Left ventricle myocardium inferior (tissue), 1 donor: ENCODE results near the gene PRDX2. TPM values are rescaled to one million over a fixed set of nuclear protein-coding genes. Genes with fewer than 3 reads are reported as not detected.

Experiments used
- DNase-seq: peaks from one replicate; pipeline ENCODE4 v3.0.0-alpha.2; 2020
- H3K27ac ChIP-seq: fragments of 200-600 bp; replicated peaks from 2 replicates; pipeline ENCODE4 v1.8.0; 2021
- H3K27me3 ChIP-seq: fragments of 200-600 bp; 2 replicates; pipeline ENCODE4 v1.8.0; 2021; ENCODE audit warnings: low read depth
- H3K36me3 ChIP-seq: fragments of 200-600 bp; 2 replicates; pipeline ENCODE4 v1.8.0; 2021
- H3K4me1 ChIP-seq: fragments of 200-600 bp; 2 replicates; pipeline ENCODE4 v1.8.0; 2021
- H3K4me3 ChIP-seq: fragments of 200-600 bp; 2 replicates; pipeline ENCODE4 v1.8.0; 2021; ENCODE audit warnings: mild to moderate bottlenecking, moderate library complexity
- H3K9me3 ChIP-seq: fragments of 200-600 bp; replicated peaks from 2 replicates; pipeline ENCODE4 v1.8.0; 2021
- CTCF ChIP-seq: fragments of 200-600 bp; IDR thresholded peaks from 2 replicates; pipeline ENCODE4 v1.8.0; 2021; ENCODE audit warnings: antibody characterized with exemption, mild to moderate bottlenecking, borderline replicate concordance
- intact Hi-C: fragments of 100-400 bp; cut with micrococcal nuclease; formaldehyde crosslinking; loops from one replicate; pipeline ENCODE4 v1.11.0; 2022
- total RNA-seq: library from RNA; stranded (reverse); fragmentation: NEBNext Ultra II Directional; extraction: Animal tissue kit (Norgen Biotek cat#: 25700); gene quantifications from one replicate; pipeline ENCODE4 v1.2.1, GENCODE V29; 2021
- donor health status: DM: no; HTN: yes; CAD: no; lungs with severe emphysema.

Gene PRDX2
- total RNA-seq, 1 donor from 2014 or later = 700 TPM

- Histone ChIP-seq H3K4me3 (no peak overlapping the region), H3K27ac (no peak overlapping the region), H3K36me3 (peaks cover 10% of the 10 kb centered on the region), H3K9me3 (no peaks in the 10 kb centered on the region), H3K4me1 (peaks cover 38% of the 10 kb centered on the region), H3K27me3 (peaks cover 10% of the 10 kb centered on the region)
- TF ChIP-seq CTCF = no peak
- no peak for DNase-seq
- intact Hi-C loops = loop anchor here (10.0 kb wide), 1 partner anchor 85 kb away; no protein-coding TSS in a partner anchor
Observed at GRCh38 chr19:12759686-12760085, 41.9 kb downstream of the PRDX2 start.

DNA sequence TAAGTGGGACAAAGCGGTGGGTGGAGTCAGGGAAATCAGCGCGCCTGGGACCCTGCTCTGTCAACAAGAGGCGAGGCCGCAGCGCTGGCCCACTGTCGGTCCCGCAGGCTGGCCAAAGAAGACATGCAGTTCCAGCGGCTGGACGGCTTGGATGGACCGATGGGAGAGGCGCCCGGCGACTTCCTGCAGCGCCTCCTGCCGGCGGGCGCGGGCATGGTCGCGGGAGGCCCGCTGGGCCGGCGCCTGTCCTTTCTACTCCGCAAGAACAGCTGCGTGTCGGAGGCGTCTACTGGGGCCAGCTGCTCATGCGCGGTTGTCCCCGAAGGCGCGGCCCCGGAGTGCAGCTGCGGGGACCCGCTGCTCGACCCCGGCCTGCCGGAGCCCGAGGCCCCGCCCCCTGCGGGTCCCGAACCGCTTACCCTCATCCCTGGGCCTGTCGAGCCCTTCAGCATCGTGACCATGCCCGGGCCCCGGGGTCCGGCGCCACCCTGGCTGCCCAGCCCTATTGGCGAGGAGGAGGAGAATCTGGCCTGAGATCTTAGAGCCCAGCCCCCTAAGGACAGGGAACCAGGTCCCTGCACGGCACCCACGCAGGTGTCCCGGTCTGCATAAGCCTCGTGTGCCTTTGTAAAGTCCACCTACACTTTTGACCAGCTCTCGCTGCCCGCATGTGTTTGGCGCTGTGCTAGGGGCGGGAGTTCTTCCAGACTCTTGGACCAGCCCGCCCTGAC, 43.9 kb downstream of the PRDX2 start:
- Histone ChIP-seq H3K9me3 (no peaks in the 10 kb centered on the region), H3K27me3 (peaks cover 30% of the 10 kb centered on the region), H3K4me1 (peaks cover 28% of the 10 kb centered on the region), H3K36me3 (no peaks in the 10 kb centered on the region), H3K4me3 (peak overlapping the region; percentile 60), H3K27ac (peak overlapping the region; percentile 70)
- intact Hi-C loops = no loop called here
- peak; percentile 61 for DNase-seq
- peak; percentile 90 for TF ChIP-seq CTCF

GRCh38 chr19:12756150-12756883, 45.3 kb downstream of the PRDX2 start:
- TF ChIP-seq CTCF = no peak
- Histone ChIP-seq H3K27me3 (peaks cover 44% of the 10 kb centered on the region), H3K27ac (no peak overlapping the region), H3K9me3 (no peaks in the 10 kb centered on the region), H3K36me3 (no peaks in the 10 kb centered on the region), H3K4me1 (peaks cover 17% of the 10 kb centered on the region), H3K4me3 (no peak overlapping the region)
- no peak for DNase-seq
- intact Hi-C loops = no loop called here

- H3K4me1 ChIP-seq = peaks cover 11% of the 10 kb centered on the region
- TF ChIP-seq CTCF = no peak
- H3K36me3 ChIP-seq = no peaks in the 10 kb centered on the region
- DNase-seq = no peak
- intact Hi-C loops = no loop called here
- no peak overlapping the region for H3K27ac ChIP-seq
- H3K27me3 ChIP-seq = peaks cover 61% of the 10 kb centered on the region
- no peak overlapping the region for H3K4me3 ChIP-seq
- H3K9me3 ChIP-seq = no peaks in the 10 kb centered on the region
Observed at GRCh38 chr19:12754465-12755196, 47.0 kb downstream of the PRDX2 start.

GRCh38 chr19:12752056-12752781, 49.4 kb downstream of the PRDX2 start:
- H3K27me3 ChIP-seq = peaks cover 75% of the 10 kb centered on the region

More at GRCh38 chr19:12752056-12752781, 49.4 kb downstream of the PRDX2 start:
- Histone ChIP-seq H3K36me3 (peaks cover 12% of the 10 kb centered on the region), H3K4me3 (no peak overlapping the region), H3K9me3 (peaks cover 8% of the 10 kb centered on the region), H3K27ac (no peak overlapping the region), H3K4me1 (peaks cover 2% of the 10 kb centered on the region)
- DNase-seq = no peak
- intact Hi-C loops = no loop called here
- TF ChIP-seq CTCF = no peak
